HG03097 (cell line): ENCODE results near the gene SLC6A5.
A peak's percentile ranks its signal among the peaks of the same experiment; 100 is the strongest.

Experiments used
- ATAC-seq: cut with Tn5 transposase; IDR thresholded peaks from one replicate; pipeline ENCODE4 v1.9.1; 2021; ENCODE audit not compliant: unreplicated experiment, low FRiP score

Gene SLC6A5

DNA sequence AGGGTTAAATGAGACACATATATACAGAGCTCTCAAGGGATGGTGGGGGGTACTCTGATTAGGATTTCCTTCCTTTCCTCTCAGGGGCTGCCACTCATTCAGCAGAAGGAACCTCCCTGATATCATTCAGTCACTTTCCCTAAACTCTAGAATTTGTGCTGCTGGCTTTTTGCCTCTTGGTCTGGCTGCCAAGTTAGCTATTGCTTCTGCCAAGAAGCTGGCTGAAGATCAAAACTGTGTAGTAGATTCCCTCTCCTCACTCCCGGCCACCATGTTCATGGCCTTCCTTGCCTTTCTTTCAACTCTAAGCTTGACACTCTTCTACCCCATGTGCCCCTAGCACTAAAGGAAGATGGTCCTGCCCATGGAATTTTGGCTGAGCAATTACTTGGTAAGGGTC, 18.7 kb downstream of the SLC6A5 start:
- no peak for ATAC-seq

DNA sequence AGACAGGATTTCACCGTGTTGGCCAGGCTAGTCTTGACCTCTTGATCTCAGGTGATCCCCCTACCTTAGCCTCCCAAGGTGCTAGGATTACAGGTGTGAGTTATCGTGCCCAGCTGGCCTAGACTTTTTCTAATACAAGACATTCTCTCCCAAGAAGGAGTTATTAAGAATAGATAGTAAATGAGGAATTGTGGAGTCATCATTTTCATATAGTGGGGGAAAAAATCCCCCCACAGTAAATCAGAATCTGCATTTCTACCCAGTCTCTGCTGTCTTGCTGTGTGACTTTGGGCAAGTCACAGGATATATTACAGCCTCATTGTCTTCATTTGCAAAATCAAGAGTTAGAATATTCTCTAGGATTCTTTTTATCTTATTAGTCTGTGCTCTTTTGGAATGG, 21.6 kb downstream of the SLC6A5 start:
- ATAC-seq: no peak

- ATAC-seq: no peak
These were observed 22.3 kb downstream of the SLC6A5 start for GRCh38 chr11:20621679-20622078.

- no peak for ATAC-seq
These were observed 23.8 kb downstream of the SLC6A5 start for GRCh38 chr11:20623252-20623651.

GRCh38 chr11:20626279-20626678, 26.9 kb downstream of the SLC6A5 start:
- no peak for ATAC-seq

DNA sequence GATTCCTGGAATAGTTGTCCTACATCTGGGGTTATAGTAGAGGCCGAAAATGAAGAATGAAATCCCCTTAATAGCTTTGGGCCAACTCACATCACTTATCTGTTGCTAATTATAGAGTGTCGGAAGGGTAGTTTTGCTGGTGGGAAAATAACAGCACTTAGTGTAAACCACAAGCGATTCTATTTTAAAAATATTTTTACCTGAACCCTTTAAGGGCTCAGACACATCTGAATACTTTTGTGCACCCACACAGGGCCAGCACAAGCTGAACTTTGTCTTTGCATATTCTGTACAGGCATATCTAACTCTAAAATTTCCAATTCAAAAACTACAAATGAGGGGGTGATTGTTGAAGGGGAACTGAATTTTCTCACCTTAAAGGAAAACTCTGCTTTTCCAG, 27.6 kb downstream of the SLC6A5 start:
- no peak for ATAC-seq

DNA sequence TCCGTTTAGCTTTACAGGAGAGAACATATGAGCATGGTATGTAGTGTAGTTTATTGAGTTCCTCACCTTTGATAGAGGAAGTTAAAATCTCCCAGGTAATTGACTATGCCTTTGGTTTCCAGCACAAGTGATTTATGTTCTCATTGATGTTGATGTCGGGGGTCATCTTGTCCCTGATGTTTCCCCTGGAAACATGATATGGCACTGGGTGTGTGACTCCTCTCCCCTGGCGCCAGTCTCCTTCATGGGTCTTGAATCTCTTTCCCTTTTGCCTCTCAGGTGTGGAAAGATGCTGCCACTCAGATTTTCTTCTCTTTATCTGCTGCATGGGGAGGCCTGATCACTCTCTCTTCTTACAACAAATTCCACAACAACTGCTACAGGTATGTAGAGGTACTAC, 28.3 kb downstream of the SLC6A5 start:
- ATAC-seq: no peak

DNA sequence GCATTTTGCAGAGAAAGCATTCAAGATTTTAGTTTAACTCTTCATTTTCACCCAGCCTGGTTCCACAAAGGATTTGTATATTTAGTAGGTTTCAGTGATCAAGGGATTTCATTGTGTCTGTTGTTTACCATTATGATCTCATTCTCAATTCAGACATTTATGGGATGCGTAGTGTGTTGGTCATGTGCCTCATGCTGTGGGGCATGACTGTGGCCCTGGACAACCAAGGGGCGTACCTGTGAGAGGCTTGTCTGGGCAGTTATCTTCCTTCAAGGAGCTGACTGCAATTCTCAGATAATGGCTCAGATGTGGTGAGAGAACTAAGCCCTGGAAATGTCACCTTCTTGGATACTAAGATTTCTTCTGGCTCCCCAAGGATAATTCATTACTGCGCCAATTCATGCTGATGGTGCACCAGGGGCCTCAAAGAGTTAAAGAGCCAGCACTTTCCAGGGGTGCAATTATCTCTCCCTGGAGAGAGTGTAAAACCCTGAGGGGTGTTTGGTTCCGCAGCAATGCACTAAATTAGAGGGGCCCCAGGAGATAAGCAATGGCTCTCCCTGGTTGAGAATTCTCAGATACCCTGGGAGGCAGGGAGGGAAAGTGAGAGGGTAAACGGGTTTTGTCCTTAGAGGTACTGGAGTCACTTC, 32.2 kb downstream of the SLC6A5 start:
- ATAC-seq: no peak

GRCh38 chr11:20632169-20632532, 32.7 kb downstream of the SLC6A5 start:
- no peak for ATAC-seq

DNA sequence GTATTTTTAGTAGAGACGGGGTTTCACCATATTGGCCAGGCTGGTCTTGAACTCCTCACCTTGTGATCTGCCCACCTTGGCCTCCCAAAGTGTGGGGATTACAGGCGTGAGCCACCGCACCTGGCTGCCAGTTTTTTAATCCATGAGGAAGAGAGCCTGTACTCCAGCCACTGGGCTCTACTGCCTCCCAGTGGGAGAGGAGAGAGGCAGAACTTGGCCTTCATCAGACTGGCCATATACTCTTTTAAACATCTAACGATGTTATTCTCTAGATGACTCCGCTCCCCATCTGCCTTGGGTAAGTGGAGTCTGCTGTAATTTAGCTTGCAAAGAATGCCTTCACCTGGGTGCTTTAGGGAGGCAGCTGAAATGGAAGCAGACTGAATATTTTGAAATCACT, 34.6 kb downstream of the SLC6A5 start:
- ATAC-seq: no peak

- no peak for ATAC-seq
These were observed 35.4 kb downstream of the SLC6A5 start for GRCh38 chr11:20634781-20635180.

- ATAC-seq: no peak
These were observed 38.7 kb downstream of the SLC6A5 start for GRCh38 chr11:20638074-20638473.

GRCh38 chr11:20639688-20640087, 40.3 kb downstream of the SLC6A5 start:
- ATAC-seq: no peak

DNA sequence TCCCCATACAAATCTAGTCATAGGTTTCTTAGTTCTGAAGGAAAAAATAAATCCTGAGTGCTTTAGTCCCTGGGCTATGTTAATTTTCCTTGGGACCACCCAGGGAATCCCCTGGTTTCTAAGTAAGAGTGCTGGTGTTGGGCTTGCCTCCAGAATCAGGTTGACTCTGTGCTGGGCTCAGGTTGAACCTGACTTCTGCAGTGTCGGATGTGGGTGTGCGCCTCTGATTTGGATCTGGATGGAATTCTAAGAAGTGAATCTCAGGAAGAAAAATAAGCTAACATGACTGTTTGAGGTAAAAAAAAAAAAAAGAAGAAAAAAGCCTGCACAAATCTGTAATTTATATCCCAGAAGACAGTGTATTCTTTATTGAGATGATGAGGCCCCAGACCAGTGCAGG, 41.0 kb downstream of the SLC6A5 start:
- ATAC-seq: no peak

- ATAC-seq: no peak
These were observed 45.0 kb downstream of the SLC6A5 start for GRCh38 chr11:20644360-20644759.

DNA sequence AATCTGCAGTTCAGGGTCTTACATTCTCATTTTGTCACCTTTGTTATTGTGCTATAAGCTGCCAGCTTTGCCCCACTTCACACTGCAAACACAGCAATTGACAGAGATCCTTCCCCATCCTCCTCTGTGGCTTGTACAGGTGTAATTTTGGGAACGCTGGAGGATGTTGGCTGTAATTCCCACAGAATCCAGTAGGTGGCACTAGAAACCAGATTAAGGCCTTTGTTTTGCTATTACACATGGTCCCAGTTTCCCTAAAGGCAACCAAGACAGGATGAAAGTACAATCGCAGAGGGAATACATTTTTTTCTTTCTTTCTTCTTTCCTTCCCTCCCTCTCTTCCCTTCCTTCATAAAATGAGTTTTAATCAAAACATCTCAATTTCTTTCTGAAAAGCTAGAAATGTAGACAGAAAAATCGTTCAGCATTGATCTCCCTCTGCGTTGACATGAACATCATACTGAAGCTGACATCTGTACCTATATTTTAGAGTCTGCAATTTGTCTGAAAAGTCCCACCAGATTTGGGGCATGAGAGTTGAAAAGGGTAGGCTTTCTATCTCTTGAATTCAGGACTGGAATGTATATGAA, 48.7 kb downstream of the SLC6A5 start:
- peak; percentile 76 for ATAC-seq

DNA sequence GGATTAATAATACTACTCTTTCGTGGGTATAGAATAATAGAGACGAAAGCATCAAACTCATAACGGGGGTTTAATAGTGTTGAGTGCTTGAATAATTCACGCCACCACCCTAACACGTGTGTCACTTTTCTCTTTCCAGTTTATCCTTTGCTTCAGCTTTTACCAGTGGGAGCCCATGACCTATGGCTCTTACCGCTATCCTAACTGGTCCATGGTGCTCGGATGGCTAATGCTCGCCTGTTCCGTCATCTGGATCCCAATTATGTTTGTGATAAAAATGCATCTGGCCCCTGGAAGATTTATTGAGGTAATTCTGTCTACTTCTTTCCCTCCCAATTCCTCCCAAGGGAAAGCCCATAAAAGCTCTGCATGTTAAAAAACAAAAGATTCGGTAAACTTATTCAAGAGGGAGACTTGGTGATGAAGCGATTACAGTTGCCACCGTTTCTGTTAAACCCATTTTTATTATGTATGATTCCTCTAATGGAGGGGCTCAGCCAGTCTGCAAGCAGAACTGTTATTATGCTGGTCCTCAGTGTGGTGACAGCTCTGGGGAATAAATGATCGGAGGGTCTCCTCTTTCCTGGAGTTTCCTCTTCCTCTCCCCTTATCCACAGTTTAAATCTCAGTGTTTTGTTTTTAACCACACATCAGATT, 52.9 kb downstream of the SLC6A5 start:
- no peak for ATAC-seq

GRCh38 chr11:20654038-20654437, 54.6 kb downstream of the SLC6A5 start:
- no peak for ATAC-seq

DNA sequence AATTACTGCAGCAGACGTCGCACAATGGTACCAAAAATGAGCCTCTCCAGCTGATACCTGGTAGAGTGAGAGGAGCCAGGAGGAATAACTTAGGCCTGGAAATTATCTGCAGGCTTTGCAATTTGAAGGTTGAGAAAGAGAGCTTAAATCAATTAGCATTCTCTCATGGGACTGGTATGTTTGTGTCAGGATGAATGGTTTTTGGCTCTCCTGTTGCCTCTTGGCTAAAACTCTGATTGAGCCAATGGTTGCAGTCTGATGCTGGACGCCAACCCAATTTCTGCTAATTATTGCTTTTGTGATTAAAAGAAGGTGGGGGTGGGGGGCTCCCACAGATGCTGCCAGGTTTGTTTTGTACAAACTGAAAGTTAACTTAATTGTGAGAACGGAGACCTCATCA, 57.5 kb downstream of the SLC6A5 start:
- no peak for ATAC-seq

DNA sequence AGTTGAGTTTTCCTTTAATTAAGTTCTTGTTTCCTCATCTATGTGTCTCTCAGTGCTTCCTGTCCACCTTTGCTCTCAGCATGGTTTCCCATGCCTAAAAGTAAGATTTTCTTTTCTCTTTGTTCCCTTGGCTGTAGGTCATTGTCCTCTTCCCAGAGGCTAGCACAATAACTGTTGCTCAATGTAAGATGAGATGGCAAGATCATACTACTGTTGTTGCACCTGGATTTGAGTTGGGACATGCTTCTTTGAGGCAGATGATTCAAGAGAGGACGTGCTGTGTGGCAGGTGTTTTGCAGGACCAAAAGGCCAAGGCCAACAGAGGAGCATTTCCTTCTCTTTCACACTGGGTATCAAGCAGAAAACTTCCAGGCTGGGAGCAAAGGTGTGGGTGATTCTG, 58.7 kb downstream of the SLC6A5 start:
- no peak for ATAC-seq

DNA sequence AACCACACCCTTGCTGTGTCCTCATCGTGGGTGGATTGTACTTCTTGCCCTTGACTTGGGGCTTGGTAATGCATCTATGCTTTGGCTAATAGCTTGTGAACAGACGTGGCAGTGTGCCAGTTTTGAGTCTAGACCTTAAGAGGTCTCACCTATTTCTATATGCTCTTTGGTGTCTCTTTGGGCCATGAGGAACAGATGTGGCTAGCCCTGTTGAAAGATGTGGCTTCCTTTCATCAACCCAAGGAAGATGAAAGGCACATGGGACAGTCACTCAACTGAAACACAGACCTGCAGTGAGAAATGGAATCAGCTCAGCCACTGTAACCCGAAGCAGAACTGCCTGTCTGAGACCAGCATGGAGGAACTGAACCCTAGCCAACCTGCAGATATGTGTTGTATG, 62.0 kb downstream of the SLC6A5 start:
- ATAC-seq: no peak

- no peak for ATAC-seq
These were observed 62.4 kb downstream of the SLC6A5 start for GRCh38 chr11:20661850-20662249.
